Activated T-cell treated with anti-CD3 and anti-CD28 coated beads, Interleukin-2, amount 50 U/mL, for 48 hours (primary cell): ENCODE data around the gene FBXL5.

ENCODE experiments used
- DNase-seq, 2 experiments: peaks; one replicate each; pipeline ENCODE4 v3.0.0-alpha.2; 2020

FBXL5 gene

GRCh38 chr4:15676899-15677298 is 21.7 kb upstream of the FBXL5 start:
- no peak for DNase-seq

- no peak for DNase-seq
Observed at GRCh38 chr4:15676039-15676438, 20.9 kb upstream of the FBXL5 start.

GRCh38 chr4:15675356-15675755 is 20.2 kb upstream of the FBXL5 start:
- no peak for DNase-seq

DNA sequence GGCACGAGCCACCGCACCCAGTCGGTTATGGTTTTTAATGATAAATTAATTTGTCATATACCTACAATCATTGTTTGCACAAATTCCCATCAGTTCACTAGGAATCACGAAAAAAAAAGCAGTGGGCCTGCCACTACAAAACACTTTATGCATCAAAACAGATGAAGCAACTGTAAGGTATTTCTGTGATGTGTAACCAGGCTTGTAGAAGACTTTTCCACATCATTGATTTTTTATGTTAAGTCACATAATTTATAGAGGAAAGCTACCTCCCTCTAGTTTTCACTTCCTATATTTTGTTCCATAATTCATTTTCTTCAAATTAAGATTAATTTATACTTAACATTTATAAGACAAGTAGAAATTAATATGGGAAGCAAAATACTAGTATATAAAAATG is 19.8 kb upstream of the FBXL5 start:
- no peak for DNase-seq

GRCh38 chr4:15674046-15674445 is 18.9 kb upstream of the FBXL5 start:
- DNase-seq, result no peak

- no peak for DNase-seq
Observed at GRCh38 chr4:15673337-15673736, 18.2 kb upstream of the FBXL5 start.

- DNase-seq, result no peak
Observed at GRCh38 chr4:15672101-15672500, 16.9 kb upstream of the FBXL5 start.

GRCh38 chr4:15670576-15670975 is 15.4 kb upstream of the FBXL5 start:
- no peak for DNase-seq

GRCh38 chr4:15668566-15669435 is 13.6 kb upstream of the FBXL5 start:
- no peak for DNase-seq

GRCh38 chr4:15667006-15667405 is 11.8 kb upstream of the FBXL5 start:
- DNase-seq, result no peak

DNA sequence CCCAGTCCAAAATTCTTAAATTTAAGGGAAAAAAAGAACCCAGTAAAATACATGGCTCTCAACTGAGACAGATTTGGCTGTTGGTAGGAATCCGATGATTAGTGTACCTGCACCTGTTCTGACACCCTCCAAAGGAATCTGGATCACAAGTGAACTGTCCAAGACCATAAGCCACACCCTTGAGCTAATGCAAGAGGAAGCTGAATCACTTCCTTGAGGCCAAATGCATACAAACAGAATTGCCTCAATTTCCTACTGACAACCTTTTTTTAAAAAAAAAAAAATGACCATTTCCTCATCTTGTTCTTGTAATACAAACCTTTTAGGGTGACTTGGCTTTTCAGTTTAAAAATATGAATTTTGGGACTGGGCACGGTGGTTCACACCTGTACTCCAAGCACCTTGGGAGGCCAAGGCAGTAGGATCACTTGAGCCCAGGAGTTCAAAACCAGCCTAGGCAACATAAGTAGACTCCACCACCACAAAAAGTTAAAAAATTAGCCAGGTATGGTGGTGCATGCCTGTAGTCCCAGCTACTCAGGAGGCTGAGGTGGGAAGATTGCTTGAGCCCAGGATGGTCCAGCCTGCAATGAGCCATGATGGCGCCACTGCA is 10.7 kb upstream of the FBXL5 start:
- DNase-seq, result no peak

DNA sequence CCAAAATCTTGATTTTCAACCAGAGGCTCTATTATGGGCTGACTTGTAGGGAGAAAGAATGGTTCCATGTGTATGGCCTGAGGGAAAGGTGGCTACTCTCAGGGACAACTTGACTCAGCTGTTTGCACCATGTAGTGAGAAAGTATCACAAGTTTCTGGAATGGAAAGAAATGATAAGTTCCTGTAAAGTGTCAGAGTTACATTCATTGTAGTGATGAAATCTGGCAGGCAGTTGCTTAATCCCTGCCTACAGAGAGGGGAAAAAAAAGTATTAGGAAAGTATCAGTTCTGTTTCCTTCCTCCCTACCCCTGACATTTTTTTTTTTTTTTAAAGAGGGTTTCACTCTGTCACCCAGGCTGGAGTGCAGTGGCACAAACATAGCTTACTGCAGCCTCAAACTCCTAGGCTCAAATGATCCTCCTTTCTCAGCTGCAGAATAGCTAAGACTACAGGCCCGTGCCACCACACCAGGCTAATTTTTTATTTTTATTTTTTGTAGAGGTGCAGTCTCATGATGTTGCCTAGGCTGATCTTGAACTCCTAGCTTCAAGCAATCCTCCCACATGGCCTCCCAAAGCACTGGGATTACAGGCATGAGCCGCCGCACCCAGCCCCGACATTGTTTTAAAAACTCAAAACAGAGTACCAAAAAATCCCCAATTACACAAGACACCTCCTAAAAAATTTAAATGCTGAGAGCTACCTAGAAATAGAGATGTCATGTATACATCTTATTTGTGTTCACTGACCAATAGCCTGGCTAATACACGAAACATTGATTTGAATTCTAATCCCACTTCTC is 4.8 kb upstream of the FBXL5 start:
- DNase-seq, result no peak

GRCh38 chr4:15658781-15659180 is 3.6 kb upstream of the FBXL5 start:
- DNase-seq, result no peak

DNA sequence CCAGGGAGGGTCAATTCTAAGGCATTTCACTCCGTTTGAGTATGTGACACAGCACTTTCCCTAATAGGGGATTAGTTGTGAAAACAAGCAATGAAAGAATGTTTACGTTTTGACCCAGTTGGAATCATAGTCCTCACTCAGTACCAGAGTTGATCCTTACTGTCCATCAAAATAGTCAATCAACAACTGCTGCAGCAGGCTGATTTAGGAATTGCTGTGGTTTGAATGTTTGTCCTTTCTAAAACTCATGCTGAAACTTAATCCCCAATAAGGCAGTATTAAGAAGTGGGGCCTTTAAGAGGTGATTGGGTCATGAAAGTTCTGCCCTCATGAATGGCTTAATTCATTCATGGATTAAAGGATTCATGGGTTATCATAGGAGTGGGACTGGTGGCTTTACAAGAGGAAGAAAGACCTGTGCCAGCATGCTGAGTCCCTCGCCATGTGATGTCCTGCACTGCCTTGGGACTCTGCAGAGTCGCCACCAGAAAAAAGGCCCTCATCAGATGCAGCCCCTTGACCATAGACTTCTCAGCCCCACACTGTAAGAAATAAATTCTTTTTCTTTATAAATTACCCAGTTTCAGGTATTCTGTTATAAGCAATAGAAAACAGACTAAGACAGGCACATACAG is 3.1 kb upstream of the FBXL5 start:
- DNase-seq, result no peak

DNA sequence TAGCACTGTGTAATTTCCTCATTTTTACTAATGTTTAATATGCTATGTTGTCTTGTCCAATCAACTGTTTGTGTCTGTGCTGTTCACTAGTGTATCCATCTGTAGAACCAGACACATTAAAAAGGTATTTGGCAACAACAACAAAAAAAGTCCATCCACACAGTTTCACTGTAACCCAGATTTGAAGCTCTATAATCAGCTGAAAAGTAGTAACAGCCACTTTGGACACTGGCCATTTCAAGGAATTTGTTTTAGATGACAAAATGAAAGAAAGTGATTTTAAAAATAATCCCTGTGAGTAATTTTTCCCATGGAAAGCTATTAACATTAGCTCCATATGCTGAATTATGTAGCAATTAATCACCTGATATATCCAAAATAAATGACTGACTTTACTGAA is 2.2 kb upstream of the FBXL5 start:
- DNase-seq, result no peak

DNA sequence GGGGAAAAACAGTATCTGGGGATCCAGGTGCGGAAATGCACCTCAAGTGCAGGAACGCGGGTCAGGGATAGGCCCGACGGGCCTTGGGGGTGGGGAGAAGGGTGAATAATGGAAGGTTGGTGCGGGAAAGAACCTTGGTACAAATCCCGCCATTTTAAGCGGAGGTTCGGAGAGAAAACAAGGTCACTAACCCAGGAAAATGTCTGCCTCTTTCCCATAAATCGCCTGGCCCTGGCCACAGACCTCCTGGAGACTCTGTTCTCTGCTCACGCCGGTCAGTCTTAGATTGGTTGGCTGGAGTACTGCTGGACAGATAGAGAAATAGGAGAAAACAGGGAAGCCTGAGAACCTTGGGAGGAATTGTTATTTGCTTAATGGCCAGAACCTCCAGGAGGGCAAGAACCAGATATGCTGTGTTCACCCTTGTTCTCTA is 897 bp upstream of the FBXL5 start:
- no peak for DNase-seq

DNA sequence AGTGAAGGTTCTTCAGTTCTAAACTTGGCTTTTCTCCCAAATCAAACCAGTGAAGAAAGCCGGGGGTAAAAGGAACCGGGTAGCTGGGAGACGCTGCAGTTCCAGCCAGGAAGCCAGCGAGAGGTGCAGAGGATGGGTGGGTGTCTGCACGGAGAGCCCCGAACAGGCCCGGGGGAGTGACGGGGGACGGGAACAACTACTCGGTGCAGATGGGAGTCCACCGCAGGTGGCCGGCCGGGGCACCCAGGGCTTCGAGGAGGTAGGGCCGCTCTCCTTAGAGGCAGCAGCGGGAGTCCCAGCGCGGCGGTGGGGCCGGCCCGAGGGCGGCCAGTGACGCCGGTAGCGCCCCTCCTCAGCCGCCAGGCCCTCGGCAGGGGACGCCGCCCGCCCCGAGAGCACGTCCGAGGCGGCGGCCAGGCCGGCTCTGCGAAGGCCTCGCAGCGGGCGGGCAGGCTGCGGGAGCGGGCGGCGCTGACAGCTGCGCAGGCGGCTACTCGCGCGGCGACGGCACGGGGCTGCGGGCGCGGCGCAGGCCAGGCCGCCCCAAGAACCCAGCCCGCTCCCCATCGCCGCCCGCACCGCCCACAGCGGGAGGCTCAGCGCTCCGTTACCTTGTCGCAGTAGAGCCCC is 449 bp downstream of the FBXL5 start:
- DNase-seq, result peak; percentile 64 to 69

DNA sequence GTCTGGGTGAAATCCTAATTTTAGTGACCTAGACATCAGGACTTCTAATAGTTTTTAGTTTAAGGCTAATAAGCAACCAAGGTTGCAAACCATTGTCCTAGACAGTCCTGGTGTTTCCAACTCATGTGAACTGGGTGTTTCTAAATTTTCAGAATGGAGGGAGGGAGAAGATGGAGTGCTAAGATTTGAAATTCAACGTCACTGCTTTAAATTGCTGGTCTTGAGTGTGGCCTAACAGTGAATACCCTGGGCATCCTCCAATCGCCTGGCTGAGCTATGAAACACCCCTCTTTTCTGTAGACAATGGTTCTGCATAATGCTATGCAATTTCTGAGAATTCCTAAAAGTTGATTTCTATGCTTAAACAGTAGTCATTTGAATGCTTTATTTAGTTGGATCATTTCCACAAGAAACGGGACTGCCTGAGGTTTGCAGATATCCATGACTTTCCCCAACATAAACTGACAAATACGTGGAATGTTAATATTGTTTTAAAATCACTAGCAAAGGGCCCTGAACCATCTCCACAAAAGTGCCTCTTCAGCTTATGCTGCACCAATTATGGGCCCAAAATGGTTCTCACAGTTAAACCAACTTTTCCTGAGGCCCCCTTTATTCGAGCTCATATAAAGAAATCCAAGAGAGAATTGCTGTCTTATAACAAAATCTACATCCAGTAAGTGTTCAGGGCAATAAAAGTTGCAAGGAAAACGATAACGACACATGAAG is 1.1 kb downstream of the FBXL5 start:
- no peak for DNase-seq

DNA sequence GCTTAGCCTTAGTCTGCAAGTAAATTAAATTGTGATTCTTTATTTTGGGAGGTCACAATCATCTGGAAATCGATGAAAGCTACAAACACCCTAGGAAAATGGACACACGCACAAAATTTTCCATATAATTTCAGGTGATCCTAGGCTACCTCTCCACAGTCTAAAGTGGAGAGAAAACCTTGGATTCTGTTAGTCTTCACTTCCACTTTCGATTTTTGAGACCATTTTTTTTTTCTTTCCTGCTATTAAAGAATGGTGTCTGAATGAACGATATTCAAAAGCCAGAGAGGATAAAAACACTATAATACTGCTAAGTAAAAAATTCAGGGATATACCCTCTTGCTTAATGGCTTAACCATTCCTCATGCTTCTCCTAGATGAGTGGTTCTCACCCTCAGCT is 1.7 kb downstream of the FBXL5 start:
- no peak for DNase-seq

DNA sequence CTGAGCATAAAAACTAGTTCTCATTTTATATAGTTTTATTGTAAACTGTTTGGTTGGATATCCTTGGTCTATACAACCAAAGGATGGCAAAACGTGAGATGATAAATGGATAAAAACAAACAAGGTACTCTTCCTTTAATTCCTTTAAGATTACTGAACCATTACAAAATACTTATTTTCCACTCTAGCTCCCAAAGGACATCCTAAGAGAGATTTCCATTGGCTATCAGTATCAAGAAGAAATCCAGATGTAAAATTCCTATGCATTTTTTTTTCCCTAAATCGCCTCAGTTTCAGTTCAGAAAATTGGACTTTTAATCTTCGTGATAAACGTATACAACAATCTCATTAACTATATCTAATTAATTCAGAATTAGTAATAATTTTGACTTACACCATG is 2.3 kb downstream of the FBXL5 start:
- no peak for DNase-seq

- DNase-seq, result no peak
Observed at GRCh38 chr4:15652191-15652590, 3.0 kb downstream of the FBXL5 start.

DNA sequence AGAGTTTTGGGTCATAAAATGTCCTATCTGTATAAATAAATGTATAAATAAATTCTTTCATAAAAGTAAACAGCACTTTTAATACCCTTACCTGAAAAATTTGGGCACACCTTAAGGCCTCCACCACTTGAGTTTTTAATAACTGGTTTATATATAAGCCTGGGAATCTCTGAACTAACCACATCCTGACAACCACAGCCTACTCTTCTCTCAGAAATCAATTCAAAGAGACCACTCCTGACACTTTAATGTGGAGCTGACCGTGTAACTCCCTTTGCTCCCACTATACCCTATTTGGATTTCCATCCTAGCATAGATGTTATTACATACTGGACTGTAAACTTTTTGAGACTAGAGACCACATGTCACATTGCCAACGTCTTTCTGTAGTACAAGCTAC is 3.5 kb downstream of the FBXL5 start:
- no peak for DNase-seq
